ENCODE data around the gene CTBP2.

DNA sequence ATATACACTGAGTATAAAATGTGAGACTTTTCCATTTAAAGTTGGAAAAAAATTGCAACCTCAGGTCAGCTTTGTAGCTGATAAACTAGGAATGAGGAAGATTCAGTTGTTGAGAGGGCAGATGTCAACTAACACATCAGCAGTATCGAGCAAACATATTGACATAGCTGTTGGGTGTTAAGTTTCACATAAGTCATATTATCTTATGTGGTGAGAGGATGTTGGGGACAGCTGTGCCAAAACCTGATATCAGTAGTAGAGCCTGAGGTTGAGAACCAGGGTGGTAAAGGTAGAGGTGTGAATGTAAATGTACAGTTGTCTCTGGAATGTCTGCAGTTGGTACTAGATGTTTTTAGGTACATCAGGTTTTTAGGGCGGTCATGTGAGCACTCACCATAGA, 213.4 kb downstream of the CTBP2 start:
- TF ChIP-seq, protein P1, sequence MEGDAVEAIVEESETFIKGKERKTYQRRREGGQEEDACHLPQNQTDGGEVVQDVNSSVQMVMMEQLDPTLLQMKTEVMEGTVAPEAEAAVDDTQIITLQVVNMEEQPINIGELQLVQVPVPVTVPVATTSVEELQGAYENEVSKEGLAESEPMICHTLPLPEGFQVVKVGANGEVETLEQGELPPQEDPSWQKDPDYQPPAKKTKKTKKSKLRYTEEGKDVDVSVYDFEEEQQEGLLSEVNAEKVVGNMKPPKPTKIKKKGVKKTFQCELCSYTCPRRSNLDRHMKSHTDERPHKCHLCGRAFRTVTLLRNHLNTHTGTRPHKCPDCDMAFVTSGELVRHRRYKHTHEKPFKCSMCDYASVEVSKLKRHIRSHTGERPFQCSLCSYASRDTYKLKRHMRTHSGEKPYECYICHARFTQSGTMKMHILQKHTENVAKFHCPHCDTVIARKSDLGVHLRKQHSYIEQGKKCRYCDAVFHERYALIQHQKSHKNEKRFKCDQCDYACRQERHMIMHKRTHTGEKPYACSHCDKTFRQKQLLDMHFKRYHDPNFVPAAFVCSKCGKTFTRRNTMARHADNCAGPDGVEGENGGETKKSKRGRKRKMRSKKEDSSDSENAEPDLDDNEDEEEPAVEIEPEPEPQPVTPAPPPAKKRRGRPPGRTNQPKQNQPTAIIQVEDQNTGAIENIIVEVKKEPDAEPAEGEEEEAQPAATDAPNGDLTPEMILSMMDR (IDR thresholded peaks at IDR 0.05; ENCODE audit: low read length), result no peak
- no peak for TF ChIP-seq EZH2 (optimal IDR thresholded peaks at IDR 0.05; ENCODE audit: low read depth, low read length)

All from MM.1S (cell line).